H9 (cell line): ENCODE data around the gene MYO1D. TPM values are rescaled to one million over a fixed set of nuclear protein-coding genes. Genes with fewer than 3 reads are reported as not detected.

ENCODE experiments used
- DNase-seq: peaks from one replicate; pipeline ENCODE4 v3.0.0-alpha.2; 2017
- H2AFZ ChIP-seq: one replicate; pipeline ENCODE4 v1.6.1; 2013; ENCODE audit warnings: mild to moderate bottlenecking, low read length, control low read depth, moderate library complexity
- H2AK5ac ChIP-seq: 2 replicates; pipeline ENCODE4 v1.6.1; 2013; ENCODE audit warnings: low read length, control low read depth, mixed read lengths; ENCODE audit not compliant: insufficient read length
- H2BK120ac ChIP-seq: one replicate; pipeline ENCODE4 v1.6.1; 2013; ENCODE audit warnings: low read depth, mild to moderate bottlenecking, low read length, control low read depth, inconsistent platforms; ENCODE audit not compliant: poor library complexity, severe bottlenecking
- H2BK12ac ChIP-seq: 2 replicates; pipeline ENCODE4 v1.6.1; 2013; ENCODE audit warnings: low read length, control low read depth, mixed read lengths, low read depth; ENCODE audit not compliant: insufficient read length
- H2BK15ac ChIP-seq: 2 replicates; pipeline ENCODE4 v1.6.1; 2013; ENCODE audit warnings: low read depth, low read length, control low read depth
- H2BK20ac ChIP-seq: one replicate; pipeline ENCODE4 v1.6.1; 2013; ENCODE audit warnings: low read depth, mild to moderate bottlenecking, low read length, control low read depth, inconsistent platforms; ENCODE audit not compliant: poor library complexity, severe bottlenecking
- H2BK5ac ChIP-seq: 2 replicates; pipeline ENCODE4 v1.6.1; 2013; ENCODE audit warnings: low read length, control low read depth, mixed read lengths; ENCODE audit not compliant: insufficient read length
- H3K14ac ChIP-seq: 2 replicates; pipeline ENCODE4 v1.6.1; 2013; ENCODE audit warnings: low read length, control low read depth; ENCODE audit not compliant: insufficient read depth
- H3K18ac ChIP-seq: 2 replicates; pipeline ENCODE4 v1.6.1; 2013; ENCODE audit warnings: low read depth, mild to moderate bottlenecking, mixed read lengths, low read length, control low read depth; ENCODE audit not compliant: insufficient read length
- H3K23ac ChIP-seq: 2 replicates; pipeline ENCODE4 v1.6.1; 2013; ENCODE audit warnings: low read length, control low read depth, mixed read lengths, low read depth; ENCODE audit not compliant: insufficient read length
- H3K23me2 ChIP-seq: 2 replicates; pipeline ENCODE4 v1.6.1; 2013; ENCODE audit warnings: low read depth, mild to moderate bottlenecking, mixed read lengths, low read length, control low read depth; ENCODE audit not compliant: insufficient read length, poor library complexity, severe bottlenecking
- H3K27ac ChIP-seq: 2 replicates; pipeline ENCODE4 v1.5.1; 2013; ENCODE audit warnings: low read length, control low read depth, mixed read lengths, low read depth; ENCODE audit not compliant: insufficient read length
- H3K27me3 ChIP-seq: 2 replicates; pipeline ENCODE4 v1.6.1; 2013; ENCODE audit warnings: low read length, control low read depth, inconsistent platforms; ENCODE audit not compliant: insufficient read depth
- H3K4ac ChIP-seq: 2 replicates; pipeline ENCODE4 v1.6.1; 2013; ENCODE audit warnings: low read depth, mild to moderate bottlenecking, control low read depth, inconsistent platforms, low read length, moderate library complexity
- H3K4me1 ChIP-seq: 2 replicates; pipeline ENCODE4 v1.6.1; 2013; ENCODE audit warnings: low read length, control low read depth, inconsistent platforms; ENCODE audit not compliant: insufficient read depth
- H3K4me2 ChIP-seq: 2 replicates; pipeline ENCODE4 v1.6.1; 2013; ENCODE audit warnings: low read length, control low read depth, mixed read lengths; ENCODE audit not compliant: insufficient read length, insufficient read depth
- H3K56ac ChIP-seq: 2 replicates; pipeline ENCODE4 v1.6.1; 2013; ENCODE audit warnings: low read depth, mild to moderate bottlenecking, mixed read lengths, low read length, control low read depth; ENCODE audit not compliant: insufficient read length
- H3K79me1 ChIP-seq: 2 replicates; pipeline ENCODE4 v1.6.1; 2013; ENCODE audit warnings: low read depth, mild to moderate bottlenecking, moderate library complexity, low read length, control low read depth, inconsistent platforms; ENCODE audit not compliant: insufficient read depth, poor library complexity, severe bottlenecking
- H3K79me2 ChIP-seq: 2 replicates; pipeline ENCODE4 v1.6.1; 2013; ENCODE audit warnings: low read length, control low read depth, inconsistent platforms; ENCODE audit not compliant: insufficient read depth
- H3K9ac ChIP-seq: 2 replicates; pipeline ENCODE4 v1.6.1; 2013; ENCODE audit warnings: low read length, control low read depth, mixed read lengths; ENCODE audit not compliant: insufficient read length; ENCODE audit errors: extremely low read depth
- H3K9me3 ChIP-seq: one replicate; pipeline ENCODE4 v1.6.1; 2013; ENCODE audit warnings: low read depth, low read length, inconsistent platforms; ENCODE audit not compliant: control insufficient read depth
- H3T11ph ChIP-seq: one replicate; pipeline ENCODE4 v1.6.1; 2013; ENCODE audit warnings: mild to moderate bottlenecking, low read length, control low read depth, inconsistent platforms
- H4K20me1 ChIP-seq: one replicate; pipeline ENCODE4 v1.6.1; 2013; ENCODE audit not compliant: control insufficient read depth, insufficient read length, insufficient read depth
- H4K5ac ChIP-seq: 2 replicates; pipeline ENCODE4 v1.6.1; 2013; ENCODE audit warnings: low read depth, mild to moderate bottlenecking, mixed read lengths, low read length, control low read depth; ENCODE audit not compliant: insufficient read length
- H4K8ac ChIP-seq: replicated peaks from 2 replicates; pipeline ENCODE4 v1.6.1; 2013; ENCODE audit warnings: low read length, control low read depth, mixed read lengths, low read depth; ENCODE audit not compliant: insufficient read length
- H4K91ac ChIP-seq: 2 replicates; pipeline ENCODE4 v1.6.1; 2013; ENCODE audit warnings: low read depth, mild to moderate bottlenecking, moderate library complexity, mixed read lengths, low read length, control low read depth; ENCODE audit not compliant: insufficient read length
- H3K27ac Mint-ChIP-seq, 3 experiments: 2 replicates in 2 of 3; 3 replicates in 1 of 3; pipeline ENCODE4 v1.8.0; 2020 to 2021; ENCODE audit warnings: mixed read lengths in 3 of 3, mild to moderate bottlenecking in 1 of 3, moderate library complexity in 1 of 3
- H3K27me3 Mint-ChIP-seq: 2 replicates; pipeline ENCODE4 v1.8.0; 2021; ENCODE audit warnings: low read depth, mild to moderate bottlenecking, moderate library complexity, mixed read lengths
- H3K36me3 Mint-ChIP-seq, 3 experiments: 2 replicates in 2 of 3; 3 replicates in 1 of 3; pipeline ENCODE4 v1.8.0; 2020 to 2021; ENCODE audit warnings: low read depth in 3 of 3, mixed read lengths in 3 of 3; ENCODE audit not compliant: insufficient read depth in 1 of 3
- H3K4me1 Mint-ChIP-seq, 2 experiments: 2 replicates each; pipeline ENCODE4 v1.8.0; 2020; ENCODE audit warnings: mixed read lengths in 2 of 2
- H3K4me3 Mint-ChIP-seq, 2 experiments: 2 replicates in 1 of 2; 3 replicates in 1 of 2; pipeline ENCODE4 v1.8.0; 2020 to 2021; ENCODE audit warnings: mild to moderate bottlenecking in 2 of 2, mixed read lengths in 2 of 2, moderate library complexity in 1 of 2
- H3K9me3 Mint-ChIP-seq, 2 experiments: 2 replicates in 1 of 2; 3 replicates in 1 of 2; pipeline ENCODE4 v1.8.0; 2020; ENCODE audit warnings: mild to moderate bottlenecking in 2 of 2, mixed read lengths in 2 of 2, moderate library complexity in 1 of 2
- CTCF ChIP-seq: fragments of 200-600 bp; sonication (generic); conservative IDR thresholded peaks from 3 replicates; pipeline ENCODE4 v1.8.0; 2021; ENCODE audit warnings: antibody characterized with exemption, mild to moderate bottlenecking
- WGBS: extraction: QIAGEN DNeasy Blood & Tissue Kit; methylation state at CpG from one replicate; pipeline ENCODE4 v1.1.7; 2013; ENCODE audit warnings: missing lambda C conversion rate, low lambda C conversion rate, mixed read lengths; ENCODE audit not compliant: insufficient read length; ENCODE audit errors: extremely low coverage; 5-methylcytosine and 5-hydroxymethylcytosine counted together
- total RNA-seq: library from RNA; stranded (reverse); gene quantifications from 2 replicates; pipeline ENCODE4 v1.2.1, GENCODE V29; 2021

MYO1D gene
- total RNA-seq, 1 experiment from 2014 or later: 19.0 TPM

GRCh38 chr17:32696426-32696825 lies 180.5 kb downstream of the MYO1D start:
- Histone ChIP-seq H3K23me2 (no peaks in the 10 kb centered on the region), H3K27me3 (no peaks in the 10 kb centered on the region), H3K79me2 (no peaks in the 10 kb centered on the region), H3K4ac (no peak overlapping the region), H4K20me1 (no peaks in the 10 kb centered on the region), H2BK20ac (no peak overlapping the region), H3K4me1 (no peaks in the 10 kb centered on the region), H2BK120ac (no peak overlapping the region), H2AFZ (no peak overlapping the region), H3K79me1 (no peaks in the 10 kb centered on the region), H3K27ac (no peak overlapping the region), H3K4me2 (no peak overlapping the region), H4K5ac (no peak overlapping the region), H3K18ac (no peak overlapping the region), H2AK5ac (no peak overlapping the region), H3K9me3 (peaks cover 4% of the 10 kb centered on the region), H3T11ph (no peak overlapping the region), H3K56ac (no peak overlapping the region), H3K23ac (no peak overlapping the region), H3K9ac (no peak overlapping the region), H4K91ac (no peak overlapping the region), H4K8ac (no peak overlapping the region), H2BK12ac (no peak overlapping the region), H3K14ac (no peak overlapping the region), H2BK5ac (no peak overlapping the region), H2BK15ac (no peak overlapping the region)
- Mint-ChIP-seq H3K9me3 (peaks cover 7 to 12% of the 10 kb centered on the region in 2 experiments; a peak in 2 of 5 replicates), H3K4me3 (no peak overlapping the region), H3K27me3 (no peaks in the 10 kb centered on the region), H3K4me1 (no peaks in the 10 kb centered on the region), H3K27ac (no peak overlapping the region), H3K36me3 (peaks cover 9 to 20% (median 14%) of the 10 kb centered on the region in 3 experiments)
- DNase-seq: no peak
- WGBS: no CpG with 5 or more reads among the region's 1 CpG
- TF ChIP-seq CTCF: no peak
